Measurements from ENCODE around the gene AGBL5. TPM values are rescaled to one million over a fixed set of nuclear protein-coding genes. Genes with fewer than 3 reads are reported as not detected.

Gene AGBL5
- total and polyA plus RNA-seq, 9 of the 15 experiments (the other 6 are each of a cell fraction or from before 2014, with no cell fraction given), result 3.3 to 52.7 (median 26.2) TPM

GRCh38 chr2:27006602-27007415, 44.7 kb upstream of the AGBL5 start (continued):
- TF ChIP-seq ZMIZ1 (IDR thresholded peaks at IDR 0.05; ENCODE audit: low read depth in 2 of 2, low read length in 2 of 2) (0 out of 4 replicates have a peak, but pooled peaks of 1 of the 2 experiments have one; percentile 36), ZNF766 (CRISPR knock-in tag; conservative IDR thresholded peaks at IDR 0.05) (0 out of 2 replicates have a peak, but pooled peaks have one; percentile 9), ARNT (IDR thresholded peaks at IDR 0.05) (0 out of 4 replicates have a peak, but pooled peaks of 1 of the 2 experiments have one; percentile 48), POLR2AphosphoS5 (IDR thresholded peaks at IDR 0.05; ENCODE audit: control insufficient read depth, insufficient read depth, low read depth, low read length) (peak; percentile 37; the same call in 1 of the 2 replicates), THRB (CRISPR knock-in tag; conservative IDR thresholded peaks at IDR 0.05) (0 out of 2 replicates have a peak, but pooled peaks have one; percentile 9), ZC3H11A (IDR thresholded peaks at IDR 0.05; ENCODE audit: low read depth, low read length) (no peak), MECOM (CRISPR knock-in tag; IDR thresholded peaks at IDR 0.05) (peak; percentile 92), EHMT2 (IDR thresholded peaks at IDR 0.05) (peak; percentile 81), ARHGAP35 (IDR thresholded peaks at IDR 0.05; ENCODE audit: partially characterized antibody) (no peak), ETS2 (tag; IDR thresholded peaks at IDR 0.05; ENCODE audit: borderline replicate concordance, poor library complexity, severe bottlenecking) (no peak), CBX3 (IDR thresholded peaks at IDR 0.05; ENCODE audit: borderline replicate concordance in 1 of 2, low read length in 2 of 2) (peak in 1 of 2 experiments; percentile 47; a peak in 1 of 3 replicates), BRCA1 (IDR thresholded peaks at IDR 0.05) (no peak), BRCA1 (CRISPR knock-in tag; IDR thresholded peaks at IDR 0.05) (no peak), ATF7 (IDR thresholded peaks at IDR 0.05) (no peak; the same call in none of the 2 replicates), STAT5B (CRISPR knock-in tag; IDR thresholded peaks at IDR 0.05) (no peak), KHSRP (IDR thresholded peaks at IDR 0.05) (no peak), RBM17 (IDR thresholded peaks at IDR 0.05; ENCODE audit: borderline replicate concordance, low read depth, low read length) (no peak), ZNF232 (CRISPR knock-in tag; IDR thresholded peaks at IDR 0.05) (no peak), ZSCAN32 (CRISPR knock-in tag; IDR thresholded peaks at IDR 0.05) (no peak), MEF2D (tag; conservative IDR thresholded peaks at IDR 0.05; ENCODE audit: low read depth) (peak; percentile 78), GTF2A2 (tag; IDR thresholded peaks at IDR 0.05) (no peak), HBP1 (CRISPR knock-in tag; IDR thresholded peaks at IDR 0.05) (no peak), HDAC3 (IDR thresholded peaks at IDR 0.05; ENCODE audit: borderline replicate concordance, partially characterized antibody) (peak; percentile 55)
